K562 (cell line): Measurements from ENCODE around the gene AGL. TPM values are rescaled to one million over a fixed set of nuclear protein-coding genes. Genes with fewer than 3 reads are reported as not detected.
A peak's percentile ranks its signal among the peaks of the same experiment; 100 is the strongest.
"Not testable (repeated sequence)": the region's sequence is repeated elsewhere in the genome, so short reads cannot be mapped to it uniquely, and the experiment has no call there.

ENCODE experiments used
- ATAC-seq: fragments of 200-7000 bp; cut with Tn5 transposase; 3 replicates; pipeline ENCODE4 v1.9.1; 2020; ENCODE audit warnings: moderate library complexity
- BruUV-seq: library from RNA; stranded (reverse); fragments of 400-500 nt; replicated peaks from 2 replicates; lab custom pipeline; 2021; lab: Mats Ljungman, UMichigan
- CTCF ChIA-PET: fragments of 300-600 bp; formaldehyde crosslinking; extraction: SDS; loops from one replicate; lab custom pipeline; 2021; ENCODE audit warnings: low intra/inter-chr PET ratio; lab: Yijun Ruan, JAX
- POLR2A ChIA-PET: fragments of 300-600, 350-650 bp; sonication (Branson Sonifier 250); formaldehyde crosslinking; extraction: SDS; loops from one replicate; lab custom pipeline; 2021; ENCODE audit warnings: antibody characterized with exemption, inconsistent platforms; lab: Yijun Ruan, JAX
- DNase-seq, 4 experiments: peaks; one replicate each; pipeline versions ENCODE4 v3.0.0 to v3.0.0-alpha.2; 2011 to 2018; ENCODE audit warnings: low spot score in 3 of 4, mixed read lengths in 3 of 4; ENCODE audit errors: extremely low read depth in 1 of 4
- FAIRE-seq: peaks from 2 replicates; lab custom pipeline; 2011; peaks lifted over from hg19 to GRCh38; lab: Jason Lieb, UNC
- H2AFZ ChIP-seq: 2 replicates; pipeline ENCODE4 v1.6.0; 2011; ENCODE audit warnings: low read depth, low read length, control low read depth, inconsistent platforms
- H3K27ac ChIP-seq: fragments of 200-600 bp; 3 replicates; pipeline ENCODE4 v1.8.0; 2011; ENCODE audit warnings: low read depth, mild to moderate bottlenecking, control low read depth, inconsistent platforms, low read length, moderate library complexity, mixed read lengths; ENCODE audit errors: extremely low read depth
- H3K27me3 ChIP-seq, 2 experiments: fragments of 300-600 bp in 1 of 2; 2 replicates in 1 of 2; 3 replicates in 1 of 2; pipeline versions ENCODE4 v1.6.0 to v1.8.0; 2011; ENCODE audit warnings: inconsistent platforms in 2 of 2, low read length in 2 of 2, mild to moderate bottlenecking in 1 of 2, mixed read lengths in 1 of 2, moderate library complexity in 1 of 2; ENCODE audit not compliant: control insufficient read depth in 2 of 2, insufficient read depth in 2 of 2
- H3K36me3 ChIP-seq: fragments of 300-600 bp; 3 replicates; pipeline ENCODE4 v1.8.0; 2011; ENCODE audit warnings: mild to moderate bottlenecking, low read length, inconsistent platforms; ENCODE audit not compliant: control insufficient read depth, insufficient read depth
- H3K4me1 ChIP-seq, 2 experiments: fragments of 200-600 bp in 1 of 2; replicated peaks in 1 of 2; 2 replicates in 1 of 2; 3 replicates in 1 of 2; pipeline versions ENCODE4 v1.5.1 to v1.8.0; 2011; ENCODE audit warnings: inconsistent platforms in 2 of 2, low read length in 2 of 2, mild to moderate bottlenecking in 1 of 2, mixed read lengths in 1 of 2, moderate library complexity in 1 of 2; ENCODE audit not compliant: control insufficient read depth in 2 of 2, insufficient read depth in 2 of 2
- H3K4me2 ChIP-seq: 2 replicates; pipeline ENCODE4 v1.6.1; 2011; ENCODE audit warnings: low read length, control low read depth, inconsistent platforms, mixed read lengths; ENCODE audit not compliant: insufficient read depth
- H3K4me3 ChIP-seq: fragments of 200-600 bp; sonication (generic), shearing (Covaris generic); 2 replicates; pipeline ENCODE4 v1.5.1; 2016; ENCODE audit warnings: control low read depth, inconsistent platforms
- H3K79me2 ChIP-seq: fragments of 200-600 bp; 3 replicates; pipeline ENCODE4 v1.8.0; 2011; ENCODE audit warnings: low read length, inconsistent platforms; ENCODE audit not compliant: control insufficient read depth, insufficient read depth
- H3K9ac ChIP-seq, 2 experiments: 2 replicates each; pipeline versions ENCODE4 v1.6.0 to v1.6.1; 2011; ENCODE audit warnings: low read depth in 2 of 2, low read length in 2 of 2, control low read depth in 1 of 2, inconsistent platforms in 1 of 2, mild to moderate bottlenecking in 1 of 2, mixed read lengths in 1 of 2; ENCODE audit not compliant: insufficient read depth in 1 of 2
- H3K9me1 ChIP-seq: one replicate; pipeline ENCODE4 v1.6.0; 2011; ENCODE audit warnings: inconsistent platforms, mild to moderate bottlenecking, low read length, moderate library complexity; ENCODE audit not compliant: control insufficient read depth, insufficient read depth
- H3K9me3 ChIP-seq: replicated peaks from 2 replicates; pipeline ENCODE4 v1.5.1; 2011; ENCODE audit warnings: low read depth, low read length, inconsistent platforms; ENCODE audit not compliant: control insufficient read depth, insufficient read depth
- H4K20me1 ChIP-seq: replicated peaks from 2 replicates; pipeline ENCODE4 v1.6.1; 2011; ENCODE audit warnings: low read length, inconsistent platforms, mixed read lengths; ENCODE audit not compliant: control insufficient read depth, insufficient read depth
- ARID2 ChIP-seq: fragments of 450-650 bp; IDR thresholded peaks from 2 replicates; pipeline ENCODE4 v1.6.1; 2017; ENCODE audit warnings: antibody characterized with exemption, mild to moderate bottlenecking
- FOXK2 ChIP-seq, 2 experiments: fragments of 450-650 bp; IDR thresholded peaks in 1 of 2; conservative IDR thresholded peaks in 1 of 2; 2 replicates each; pipeline ENCODE4 v1.6.1; 2016; ENCODE audit warnings: low read depth in 2 of 2, mild to moderate bottlenecking in 1 of 2
- KDM5B ChIP-seq: fragments of 200-600 bp; sonication (generic); IDR thresholded peaks from 2 replicates; pipeline ENCODE4 v1.6.1; 2012; ENCODE audit warnings: low read depth, mild to moderate bottlenecking, moderate library complexity, low read length, control low read depth, inconsistent platforms; ENCODE audit not compliant: insufficient replicate concordance
- NFIC ChIP-seq: fragments of 450-650 bp; IDR thresholded peaks from 2 replicates; pipeline ENCODE4 v1.6.1; 2017; ENCODE audit warnings: mild to moderate bottlenecking, inconsistent platforms
- SRSF9 ChIP-seq: fragments of 200-400 bp; formaldehyde crosslinking; IDR thresholded peaks from 2 replicates; pipeline ENCODE4 v1.6.1; 2017; ENCODE audit warnings: low read depth, low read length, borderline replicate concordance
- TOE1 ChIP-seq, 2 experiments: fragments of 450-650 bp in 1 of 2; sonication (generic) in 1 of 2; formaldehyde crosslinking in 1 of 2; IDR thresholded peaks; 2 replicates each; pipeline versions ENCODE4 v1.7.1 to v1.8.0; 2016 to 2022; ENCODE audit warnings: borderline replicate concordance in 2 of 2, mild to moderate bottlenecking in 2 of 2, antibody characterized with exemption in 1 of 2, inconsistent platforms in 1 of 2, low read depth in 1 of 2, missing genetic modification reagents in 1 of 2, moderate library complexity in 1 of 2
- TRIM24 ChIP-seq, 2 experiments: fragments of 450-650 bp; IDR thresholded peaks; 2 replicates each; pipeline ENCODE4 v1.6.1; 2016
- WGBS: fragments of 100-300 bp; shearing (Covaris generic); methylation state at CpG from one replicate; pipeline ENCODE4 v1.1.6; 2016; ENCODE audit warnings: low coverage, mixed read lengths; ENCODE audit not compliant: insufficient coverage; ENCODE audit errors: missing lambda C conversion rate; 5-methylcytosine and 5-hydroxymethylcytosine counted together
- in situ Hi-C: fragments of 300-500 bp; cut with MboI; formaldehyde crosslinking; loops from 4 replicates; pipeline ENCODE4 v1.15.0; 2018; ENCODE audit warnings: inconsistent platforms, mixed read lengths
- intact Hi-C: fragments of 100-400 bp; cut with micrococcal nuclease; formaldehyde crosslinking; loops from 2 replicates; pipeline ENCODE4 v1.14.2; 2022
- polyA plus RNA-seq, 8 experiments: library from polyadenylated mRNA; depleted of rRNA in 4 of 8; stranded (reverse) in 5 of 8; unstranded in 3 of 8; fragments of >200 nt; fragmentation: Nextera tagmentation in 2 of 8; fragmentation: Illumina TruSeq in 1 of 8; extraction: Ambion mirVana in 2 of 8; extraction: Trizol in 1 of 8; gene quantifications; 2 replicates each; pipeline versions ENCODE4 v1.2.1 to v1.2.3, GENCODE V29; 2011 to 2014; ENCODE audit warnings: inconsistent platforms in 1 of 8, missing spikeins in 1 of 8
- total RNA-seq, 7 experiments: library from RNA; depleted of rRNA in 6 of 7; stranded (reverse); fragments of >200 nt in 6 of 7; fragmentation: Illumina TruSeq in 2 of 7; extraction: Trizol in 2 of 7; gene quantifications; 2 replicates each; pipeline versions ENCODE4 v1.2.1 to v1.2.3, GENCODE V29; 2011 to 2021; ENCODE audit warnings: low replicate concordance in 1 of 7
- TF ChIP-seq, protein P1 (sequence below): sonication (generic); formaldehyde crosslinking; IDR thresholded peaks from 2 replicates; pipeline ENCODE4 v1.8.0; 2022; ENCODE audit warnings: missing genetic modification reagents, mild to moderate bottlenecking, borderline replicate concordance

Gene AGL
- total and polyA plus RNA-seq, 9 of the 15 experiments (the other 6 are each of a cell fraction or from before 2014, with no cell fraction given), result 6.3 to 20.4 (median 12.4) TPM

GRCh38 chr1:99970713-99971255 is 120.6 kb downstream of the AGL start:
- FAIRE-seq, result no peak
- Histone ChIP-seq H2AFZ (peak overlapping the region; percentile 95), H3K4me2 (peak overlapping the region; percentile 85), H3K79me2 (peaks cover 41% of the 10 kb centered on the region), H3K4me1 (peaks cover 2 to 17% of the 10 kb centered on the region in 2 experiments; a peak in 3 of 5 replicates), H4K20me1 (no peaks in the 10 kb centered on the region), H3K4me3 (peak overlapping the region; percentile 80), H3K9me3 (no peaks in the 10 kb centered on the region), H3K27ac (peak overlapping the region; percentile 48), H3K9ac (peak overlapping the region; percentile 69 to 99), H3K27me3 (no peaks in the 10 kb centered on the region), H3K36me3 (peaks cover 18% of the 10 kb centered on the region; the same call in 2 of the 3 replicates), H3K9me1 (peaks cover 3% of the 10 kb centered on the region)
- ChIA-PET POLR2A (interaction anchor here (0.8 to 1.9 kb wide), 10 partner anchors 10 to 69 kb away, joined by 3 to 6 read pairs (median 4); a partner anchor contains a TSS), CTCF (no interaction called here)
- no TSS peak for BruUV-seq
- TF ChIP-seq NFIC (peak; percentile 58; the same call in 1 of the 2 replicates), TRIM24 (IDR thresholded peaks at IDR 0.05) (no peak), TOE1 (IDR thresholded peaks at IDR 0.05; ENCODE audit: borderline replicate concordance) (no peak), TOE1 (CRISPR knock-in tag; IDR thresholded peaks at IDR 0.05; ENCODE audit: borderline replicate concordance, low read depth) (no peak), SRSF9 (no peak), FOXK2 (conservative IDR thresholded peaks at IDR 0.05 in 1 of 2, IDR thresholded peaks at IDR 0.05 in 1 of 2; ENCODE audit: low read depth in 2 of 2) (no peak), ARID2 (no peak), KDM5B (no peak)
- TF ChIP-seq, protein P1, sequence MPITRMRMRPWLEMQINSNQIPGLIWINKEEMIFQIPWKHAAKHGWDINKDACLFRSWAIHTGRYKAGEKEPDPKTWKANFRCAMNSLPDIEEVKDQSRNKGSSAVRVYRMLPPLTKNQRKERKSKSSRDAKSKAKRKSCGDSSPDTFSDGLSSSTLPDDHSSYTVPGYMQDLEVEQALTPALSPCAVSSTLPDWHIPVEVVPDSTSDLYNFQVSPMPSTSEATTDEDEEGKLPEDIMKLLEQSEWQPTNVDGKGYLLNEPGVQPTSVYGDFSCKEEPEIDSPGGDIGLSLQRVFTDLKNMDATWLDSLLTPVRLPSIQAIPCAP (CRISPR knock-in tag), result no peak
- no peak for ATAC-seq
- peak in 1 of 4 experiments; percentile 24 for DNase-seq
- in situ Hi-C loops (no loop called here), intact Hi-C loops (loop anchor here (2.0 kb wide), 1 partner anchor 64 kb away; no protein-coding TSS in a partner anchor)
- 40% methylated on average over 7 of the region's 7 CpGs for WGBS

DNA sequence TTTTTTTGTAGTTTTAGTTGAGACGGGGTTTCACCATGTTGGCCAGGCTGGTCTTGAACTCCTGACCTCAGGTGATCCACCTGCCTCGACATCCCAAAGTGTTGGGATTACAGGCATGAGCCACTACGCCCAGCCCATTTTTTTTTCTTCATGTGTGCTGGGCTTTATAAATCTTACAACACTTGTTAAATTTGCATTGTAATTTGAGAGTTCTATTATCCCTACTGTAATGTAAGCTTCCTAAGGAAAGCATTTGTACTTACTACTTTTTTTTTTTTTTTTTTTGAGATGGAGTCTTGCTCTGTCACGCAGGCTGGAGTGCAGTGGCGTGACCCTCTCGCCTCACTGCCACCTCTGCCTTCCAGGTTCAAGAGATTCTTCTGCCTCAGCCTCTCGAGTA is 121.9 kb downstream of the AGL start:
- H3K4me2 ChIP-seq, CTCF ChIA-PET: not testable (repeated sequence)

More for the DNA sequence above, 121.9 kb downstream of the AGL start:
- Histone ChIP-seq H3K79me2 (peaks cover 41% of the 10 kb centered on the region), H3K36me3 (peaks cover 25% of the 10 kb centered on the region), H3K4me1 (peaks cover 2 to 17% of the 10 kb centered on the region in 2 experiments; a peak in 3 of 5 replicates)
- FAIRE-seq, BruUV-seq, H3K9me3 ChIP-seq, intact Hi-C loops, H2AFZ ChIP-seq, H3K27me3 ChIP-seq, ATAC-seq, H4K20me1 ChIP-seq, H3K4me3 ChIP-seq, H3K27ac ChIP-seq, DNase-seq, H3K9me1 ChIP-seq, H3K9ac ChIP-seq, in situ Hi-C loops: not testable (repeated sequence)
- 96% methylated on average over 7 of the region's 7 CpGs for WGBS
- POLR2A ChIA-PET, result interaction anchor here (0.6 kb wide), 1 partner anchor 12 kb away, joined by 3 read pairs; no protein-coding TSS in a partner anchor
